Kasumi-1 (cell line): ENCODE data around the gene SLAMF1.

Experiments used
- DNase-seq, 2 experiments: peaks; one replicate each; lab custom pipeline; 2025; lab: John Stamatoyannopoulos, UW

Gene SLAMF1

DNA sequence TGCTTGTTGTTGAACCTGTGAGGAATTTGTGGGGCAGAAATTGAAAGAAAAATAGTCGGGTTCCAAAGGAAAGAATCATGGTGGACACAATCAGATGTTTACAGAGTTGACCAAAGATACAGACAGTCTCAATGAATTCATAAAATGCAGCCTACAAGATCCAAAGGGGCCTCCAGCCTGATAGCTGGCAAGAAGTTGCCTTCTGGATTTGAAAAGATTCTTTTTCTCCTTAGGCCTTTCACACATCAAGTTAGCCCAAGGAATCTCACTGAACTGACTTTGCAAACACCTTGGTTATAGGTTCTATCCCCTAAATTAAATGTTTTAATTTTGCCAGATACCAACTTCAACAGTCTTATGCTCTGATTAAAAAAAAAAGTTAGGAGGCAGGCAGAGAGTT, 21.5 kb downstream of the SLAMF1 start:
- no peak for DNase-seq

DNA sequence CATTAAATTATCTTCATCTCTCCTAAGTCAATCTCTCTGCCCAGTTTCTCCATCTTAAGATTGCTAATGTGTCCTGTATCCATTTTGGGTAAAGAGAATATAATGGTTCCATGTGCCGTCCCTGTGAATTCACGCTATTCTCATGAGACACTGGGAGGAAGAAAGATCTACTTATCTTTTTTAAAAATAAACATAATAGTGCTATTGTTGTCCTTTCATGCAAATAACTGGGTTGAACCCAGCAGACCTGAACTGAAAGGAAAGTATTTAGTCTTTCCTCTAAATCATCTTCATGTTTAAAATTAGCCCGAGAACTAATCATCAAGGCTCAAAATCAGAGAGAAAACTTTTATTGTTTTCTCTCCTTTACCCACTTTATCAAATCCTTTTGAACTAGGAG, 22.4 kb downstream of the SLAMF1 start:
- DNase-seq = no peak

DNA sequence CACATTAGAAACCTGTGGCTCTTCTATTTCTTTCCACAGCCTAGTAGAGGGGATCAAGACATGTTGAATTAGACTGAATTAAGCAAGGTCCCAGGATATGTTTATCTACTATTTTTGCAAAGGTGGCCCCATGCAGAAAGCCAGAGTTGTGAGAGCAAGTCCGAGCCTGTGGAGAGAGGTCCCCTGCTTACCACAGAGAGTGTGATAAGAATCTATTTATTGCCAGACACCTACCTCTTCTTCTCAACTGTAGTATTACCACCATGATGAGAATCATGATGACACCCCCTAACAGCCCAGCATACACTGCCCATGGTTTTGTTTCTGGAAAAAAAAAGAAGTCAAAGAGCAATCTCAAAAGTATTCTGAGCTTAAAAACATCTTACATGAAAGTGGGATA, 23.0 kb downstream of the SLAMF1 start:
- no peak for DNase-seq

DNA sequence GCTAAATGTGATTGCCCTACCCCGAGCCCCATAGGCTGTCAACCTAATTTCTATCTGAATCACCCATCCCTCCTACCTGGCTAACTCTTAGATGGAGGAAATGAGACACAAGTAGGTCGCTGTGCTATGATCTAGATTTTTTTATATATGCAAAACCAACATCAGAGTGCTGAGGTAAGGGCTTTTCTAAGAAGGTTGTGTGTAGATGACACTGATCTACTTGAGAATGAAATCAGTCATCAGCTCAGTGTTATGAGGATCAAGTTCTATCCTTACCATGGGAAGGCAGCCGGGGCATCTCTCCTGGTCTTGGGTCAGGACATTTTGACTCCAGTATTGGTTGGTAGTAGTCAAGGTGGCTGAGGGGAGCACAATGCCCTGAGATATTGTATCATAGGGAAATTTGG, 23.6 kb downstream of the SLAMF1 start:
- DNase-seq = no peak

DNA sequence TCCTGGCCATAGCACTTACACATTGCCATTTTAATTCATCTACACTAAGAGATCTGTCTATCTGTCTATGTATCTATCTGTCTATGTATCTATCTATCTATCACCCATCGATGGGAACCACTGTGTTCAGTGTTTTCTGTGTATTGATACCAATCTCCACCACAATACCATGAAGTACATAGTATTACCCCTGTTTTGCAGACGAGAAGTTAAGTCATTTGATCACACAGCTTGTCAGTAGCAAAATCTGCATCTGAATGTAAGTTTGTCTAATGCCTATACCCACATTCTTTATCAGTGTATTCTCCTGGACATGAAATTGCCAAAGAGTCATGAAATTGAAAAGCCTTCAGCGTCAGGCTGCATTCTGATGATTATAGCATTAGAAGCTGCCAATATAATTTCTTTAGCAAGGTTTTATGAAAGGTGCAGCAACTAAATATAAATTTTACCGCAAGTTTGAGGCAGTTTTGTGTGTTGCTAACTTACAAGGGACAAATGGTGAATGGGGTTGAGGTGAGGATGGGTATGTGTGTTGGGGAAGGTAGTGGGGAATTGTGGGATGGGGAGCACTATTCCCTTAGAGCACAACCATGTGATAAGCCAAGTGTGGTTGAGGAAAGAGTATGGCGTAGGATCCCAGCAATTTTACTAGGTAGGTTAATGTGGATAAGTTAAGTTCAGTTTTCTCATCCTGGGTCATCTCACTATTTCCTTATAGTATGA, 24.2 kb downstream of the SLAMF1 start:
- no peak for DNase-seq

DNA sequence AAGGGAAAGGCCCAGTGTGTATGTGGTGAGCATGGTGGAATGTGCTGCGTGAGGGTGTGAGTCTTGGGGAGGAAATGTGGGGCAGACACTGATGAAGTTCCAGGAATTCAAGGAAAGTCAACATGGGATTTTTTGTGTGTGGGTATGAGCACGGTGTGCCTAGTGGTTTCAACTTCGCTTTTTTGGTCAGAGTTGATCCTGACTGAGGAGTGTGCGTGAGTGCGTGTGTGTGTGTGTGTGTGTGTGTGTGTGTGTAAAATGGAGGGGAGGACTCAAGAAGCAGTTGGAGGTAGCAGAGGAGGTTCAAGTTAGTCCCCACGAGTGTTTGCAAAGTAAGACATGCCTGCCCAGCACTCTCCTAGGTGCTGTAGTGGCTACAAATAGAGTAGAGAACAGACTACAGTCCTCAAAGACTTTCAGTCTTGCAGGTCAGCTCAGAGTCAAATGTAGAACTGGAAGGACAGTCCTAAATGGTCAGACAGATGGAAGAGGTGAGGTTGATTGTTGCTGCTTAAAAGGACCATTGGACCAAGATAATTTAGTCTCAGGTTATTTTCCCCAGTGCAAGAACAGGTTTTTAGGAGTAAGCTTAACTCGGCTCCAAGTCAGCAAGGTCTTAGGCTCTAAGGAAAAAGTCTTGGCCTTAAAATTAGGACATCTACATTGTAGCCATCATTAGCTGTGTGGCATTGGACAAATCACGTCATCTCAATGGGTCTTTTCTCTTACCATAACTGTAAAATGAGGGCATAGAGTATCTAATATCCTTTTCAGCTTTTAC, 25.0 kb downstream of the SLAMF1 start:
- no peak for DNase-seq

DNA sequence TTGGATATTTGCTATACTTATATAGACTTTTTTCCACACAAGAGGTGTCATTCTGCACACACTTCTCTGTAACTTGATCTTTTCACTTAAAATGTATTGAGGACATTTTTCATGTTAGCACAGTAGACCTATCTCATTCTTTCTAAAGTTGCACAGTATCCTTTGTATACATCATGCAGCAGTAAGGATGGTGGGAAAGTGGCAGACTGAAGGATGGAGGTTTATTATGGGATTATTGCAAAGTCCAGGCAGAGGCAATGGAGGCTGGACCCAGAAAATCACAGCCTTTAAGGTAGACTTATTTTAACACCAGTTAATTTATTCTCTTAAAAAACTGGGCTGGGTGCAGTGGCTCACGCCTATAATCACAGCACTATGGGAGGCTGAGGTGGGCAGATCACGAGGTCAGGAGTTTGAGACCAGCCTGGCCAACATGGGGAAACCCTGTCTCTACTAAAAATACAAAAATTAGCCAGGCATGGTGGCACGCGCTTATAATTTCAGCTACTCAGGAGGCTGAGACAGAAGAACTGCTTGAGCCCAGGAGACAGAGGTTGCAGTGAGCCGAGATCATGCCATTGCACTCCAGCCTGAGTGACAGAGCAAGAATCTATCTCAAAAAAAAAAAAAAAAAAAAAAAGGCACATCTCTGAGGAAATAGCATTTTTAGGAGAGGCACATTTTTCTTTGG, 25.8 kb downstream of the SLAMF1 start:
- no peak for DNase-seq

DNA sequence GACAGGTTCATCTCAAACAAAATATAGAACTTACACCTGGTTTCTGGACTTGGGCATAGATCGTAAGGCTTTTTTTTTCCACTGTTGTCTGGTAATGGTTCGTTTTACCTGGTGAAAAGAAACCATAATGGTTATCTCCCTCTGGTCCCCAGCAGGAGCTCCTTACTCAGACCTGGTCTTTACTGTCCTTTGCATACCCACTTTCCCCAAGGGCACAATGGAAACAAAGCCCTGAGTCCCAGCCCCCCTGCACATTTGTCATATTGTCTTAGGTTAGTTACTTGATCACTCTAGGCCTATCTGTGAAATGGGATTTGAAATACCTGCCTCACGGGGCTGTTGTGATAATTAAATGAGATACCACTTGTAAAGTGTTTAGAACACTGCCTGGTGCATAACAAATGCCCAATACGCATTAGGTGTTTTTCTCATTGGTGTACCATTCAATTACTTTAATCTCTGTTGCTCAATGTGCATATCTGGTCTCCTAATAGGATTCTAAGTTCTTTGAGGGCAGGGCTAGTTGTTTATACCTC, 27.0 kb downstream of the SLAMF1 start:
- DNase-seq = no peak

DNA sequence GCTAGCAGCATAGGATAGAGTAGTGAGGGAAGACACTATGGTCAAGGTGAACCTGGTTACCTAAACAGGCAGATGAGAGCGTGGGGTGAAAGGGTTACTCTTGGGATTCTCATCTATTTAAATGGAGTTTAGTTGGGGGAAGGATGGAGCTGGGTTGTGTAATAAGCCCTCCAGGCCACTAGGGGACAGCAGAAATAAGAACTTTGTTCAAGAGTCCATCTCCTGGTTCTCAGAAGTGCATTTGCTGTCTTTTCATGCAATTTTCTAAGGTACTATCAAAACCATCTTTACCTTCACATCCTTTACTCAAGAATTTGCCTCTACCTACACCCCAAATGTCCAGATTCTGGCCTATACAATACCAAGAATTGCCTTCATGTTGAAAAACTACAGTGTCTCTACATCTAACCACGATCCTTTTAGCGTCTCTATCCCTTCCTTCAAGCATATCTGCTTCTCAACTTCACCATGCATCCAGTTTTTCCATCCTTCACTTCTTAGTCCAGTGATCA, 28.0 kb downstream of the SLAMF1 start:
- DNase-seq = peak; percentile 45 to 53

DNA sequence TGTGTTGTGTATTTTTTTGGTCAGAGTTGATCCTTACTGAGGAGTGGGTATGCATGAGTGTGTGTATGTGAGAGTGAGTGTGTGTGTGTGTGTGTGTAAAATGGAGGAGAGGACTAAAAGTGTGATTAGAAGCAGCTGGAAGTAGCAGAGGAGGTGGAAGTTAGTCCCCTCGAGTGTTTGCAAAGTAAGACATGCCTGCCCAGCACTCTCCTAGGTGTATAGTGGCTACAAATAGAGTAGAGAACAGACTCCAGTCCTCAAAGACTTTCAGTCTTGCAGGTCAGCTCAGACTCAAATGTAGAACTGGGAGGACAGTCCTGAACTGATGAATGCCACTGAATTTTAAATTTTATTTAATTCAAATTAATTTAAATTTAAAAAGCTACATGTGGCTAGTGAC, 28.5 kb downstream of the SLAMF1 start:
- no peak for DNase-seq

DNA sequence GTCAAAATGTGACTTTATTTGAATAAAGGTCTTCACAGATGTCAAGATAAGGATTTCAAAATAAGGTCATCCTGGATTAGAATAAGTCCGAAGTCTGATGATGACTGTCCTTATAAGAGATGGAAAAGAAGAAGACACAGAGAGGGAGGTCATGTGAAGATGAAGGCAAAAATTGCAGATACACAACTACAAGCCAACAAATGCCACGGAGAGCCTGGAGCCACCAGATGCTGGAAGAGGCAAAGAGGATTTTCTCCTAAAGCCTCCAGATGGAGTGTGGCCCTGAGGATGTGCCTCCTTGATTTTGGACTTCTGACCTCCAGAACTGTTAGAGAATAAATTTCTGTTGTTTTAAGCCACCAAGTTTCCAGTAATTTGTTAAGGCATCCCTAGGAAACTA, 31.2 kb downstream of the SLAMF1 start:
- DNase-seq = no peak

DNA sequence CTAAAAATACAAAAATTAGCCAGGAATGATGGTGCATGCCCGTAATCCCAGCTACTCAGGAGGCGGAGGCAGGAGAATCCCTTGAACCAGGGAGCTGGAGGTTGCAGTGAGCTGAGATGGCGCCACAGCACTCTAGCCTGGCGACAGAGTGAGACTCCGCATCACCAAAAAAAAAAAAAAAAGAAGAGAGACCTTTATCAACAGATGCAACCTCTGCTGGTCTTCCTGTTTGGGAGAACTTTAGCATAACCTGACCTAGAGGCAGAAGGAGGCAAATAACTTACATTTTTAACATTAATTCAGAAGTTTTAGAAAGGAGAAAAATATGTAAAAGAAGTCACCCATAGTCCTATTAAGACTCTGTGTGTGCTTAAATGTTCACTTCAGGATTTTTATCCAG, 32.4 kb downstream of the SLAMF1 start:
- no peak for DNase-seq

DNA sequence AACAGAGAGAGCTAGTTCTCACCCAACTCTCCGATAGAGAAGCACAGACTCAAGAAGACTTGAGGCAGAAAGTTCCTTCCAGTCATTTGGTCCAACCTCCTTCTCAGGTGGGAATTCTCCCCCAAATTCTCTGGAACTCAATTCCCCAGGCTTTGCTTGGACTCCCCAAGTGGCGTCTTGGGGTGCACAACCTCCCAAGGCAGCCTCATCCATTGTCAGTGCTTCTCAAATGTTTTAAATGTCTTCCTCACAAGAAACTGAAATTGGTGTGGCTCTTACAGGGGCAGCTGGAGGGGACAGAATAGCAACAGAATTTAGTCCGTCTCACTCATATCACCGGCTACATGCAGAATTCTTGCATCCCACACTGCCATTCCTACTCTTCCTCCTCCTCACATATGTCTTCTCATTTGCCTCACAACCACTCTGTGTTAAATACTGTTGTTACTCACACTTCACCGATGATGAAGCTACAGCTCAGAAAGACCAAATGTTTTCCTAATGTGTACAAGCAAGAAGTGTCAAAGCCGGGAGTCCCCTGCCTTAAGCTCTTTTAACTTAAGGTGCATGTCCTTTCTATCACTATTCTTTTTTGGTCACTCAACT, 34.1 kb downstream of the SLAMF1 start:
- DNase-seq = no peak

DNA sequence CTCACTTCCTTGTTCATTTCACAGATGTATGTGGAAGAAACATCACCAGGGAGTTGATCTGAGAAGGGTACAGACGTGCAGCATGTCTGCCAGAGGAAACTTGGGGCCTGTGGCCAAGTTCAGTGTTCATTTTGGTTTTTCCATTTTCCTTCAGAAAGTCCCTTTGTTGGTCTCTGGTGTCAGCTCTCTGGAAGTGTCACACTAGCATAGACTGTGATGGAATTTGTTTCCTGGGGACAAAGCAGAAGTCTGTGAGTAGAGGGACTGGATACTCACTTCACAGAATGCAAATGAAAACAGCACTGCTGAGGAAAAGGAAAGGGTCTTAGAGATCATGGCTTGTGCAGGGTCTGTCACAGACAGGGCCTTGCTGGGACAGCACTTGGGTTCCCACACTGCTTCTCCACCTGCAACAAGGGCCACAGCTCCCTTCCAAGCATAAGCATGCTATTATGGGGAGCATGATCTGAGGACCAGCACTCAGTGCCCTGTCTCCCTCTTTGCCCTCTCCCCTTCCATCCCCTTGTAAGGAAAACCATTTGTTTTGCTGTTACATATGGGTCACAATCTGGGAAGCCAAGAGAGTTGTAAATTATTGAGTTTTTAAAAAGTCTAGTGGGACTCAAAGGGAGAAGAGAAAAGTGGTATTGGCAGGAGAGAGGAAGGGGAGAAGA, 36.1 kb downstream of the SLAMF1 start:
- DNase-seq = no peak

DNA sequence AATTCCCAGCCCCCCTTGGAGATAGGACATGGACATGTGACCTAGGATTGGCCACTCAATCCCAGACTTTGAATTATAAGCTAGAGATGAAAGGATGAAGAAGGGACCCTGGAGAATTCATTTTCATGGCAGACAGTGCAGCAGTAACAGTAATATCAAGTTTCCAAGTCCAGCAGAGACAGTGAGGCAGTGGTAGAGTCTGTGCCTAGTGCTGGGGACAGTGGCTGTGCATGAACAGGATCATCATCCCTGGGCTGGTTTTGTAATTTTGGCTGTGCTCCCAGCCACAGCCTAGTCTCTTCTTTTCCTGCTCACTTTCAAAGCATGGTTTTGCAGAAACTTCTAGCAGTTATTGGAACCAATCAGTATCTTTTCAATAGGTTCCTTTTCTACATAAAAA, 37.9 kb downstream of the SLAMF1 start:
- DNase-seq = no peak

DNA sequence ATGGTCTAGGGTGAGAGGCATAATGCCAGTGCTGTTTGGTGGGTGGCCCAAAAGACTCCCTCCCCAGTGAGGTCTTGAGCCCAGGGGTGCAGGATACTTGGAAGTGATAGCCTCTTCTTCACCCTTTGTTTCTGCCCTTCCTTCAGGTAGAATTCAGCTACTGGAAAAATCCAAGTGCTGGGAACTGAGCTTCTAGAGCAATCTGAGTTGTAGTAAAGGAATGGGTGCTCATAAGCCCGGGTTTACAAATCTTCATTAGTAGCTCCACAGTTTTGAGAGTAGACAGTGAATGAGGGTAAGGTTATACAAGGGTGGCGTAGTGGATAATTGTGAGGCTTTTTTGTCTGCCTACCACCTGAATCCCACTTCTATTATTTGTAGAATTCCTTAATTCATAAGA, 38.3 kb downstream of the SLAMF1 start:
- no peak for DNase-seq

DNA sequence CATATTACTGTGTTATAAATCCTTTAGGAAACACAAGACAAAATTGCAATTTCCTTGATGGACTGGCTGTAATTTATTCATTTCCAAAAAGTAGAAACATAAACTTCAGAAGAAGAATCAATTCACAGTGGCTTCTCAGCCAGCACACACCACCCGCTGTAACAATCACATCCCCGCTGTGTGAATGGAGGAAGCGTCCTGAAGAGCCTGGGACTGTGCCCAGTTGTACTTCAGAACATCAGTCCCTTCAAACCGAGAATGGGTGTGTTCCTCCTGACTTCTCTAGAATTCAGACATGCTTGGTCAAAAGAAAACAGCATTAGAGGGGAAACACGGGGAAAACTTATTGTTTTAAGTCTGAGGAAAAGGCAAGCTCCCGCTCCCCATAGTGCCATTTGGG, 38.8 kb downstream of the SLAMF1 start:
- DNase-seq = no peak

DNA sequence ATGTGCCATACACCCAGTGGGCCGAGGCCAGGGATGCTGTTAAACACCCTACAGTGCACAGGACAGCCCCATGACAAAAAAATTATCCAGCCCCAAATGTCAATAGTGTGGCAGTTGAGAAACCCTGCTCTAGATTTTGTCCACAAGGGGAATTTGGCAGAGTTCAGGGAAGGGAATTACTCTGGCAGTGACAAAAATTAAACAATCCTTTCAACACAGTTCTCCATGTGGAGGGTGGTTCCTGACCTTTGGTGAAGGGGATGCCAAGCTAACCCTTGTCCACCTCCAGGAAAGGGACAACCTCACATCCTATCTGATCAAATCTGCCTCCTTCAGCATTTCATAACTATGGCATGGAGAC, 39.2 kb downstream of the SLAMF1 start:
- DNase-seq = no peak

DNA sequence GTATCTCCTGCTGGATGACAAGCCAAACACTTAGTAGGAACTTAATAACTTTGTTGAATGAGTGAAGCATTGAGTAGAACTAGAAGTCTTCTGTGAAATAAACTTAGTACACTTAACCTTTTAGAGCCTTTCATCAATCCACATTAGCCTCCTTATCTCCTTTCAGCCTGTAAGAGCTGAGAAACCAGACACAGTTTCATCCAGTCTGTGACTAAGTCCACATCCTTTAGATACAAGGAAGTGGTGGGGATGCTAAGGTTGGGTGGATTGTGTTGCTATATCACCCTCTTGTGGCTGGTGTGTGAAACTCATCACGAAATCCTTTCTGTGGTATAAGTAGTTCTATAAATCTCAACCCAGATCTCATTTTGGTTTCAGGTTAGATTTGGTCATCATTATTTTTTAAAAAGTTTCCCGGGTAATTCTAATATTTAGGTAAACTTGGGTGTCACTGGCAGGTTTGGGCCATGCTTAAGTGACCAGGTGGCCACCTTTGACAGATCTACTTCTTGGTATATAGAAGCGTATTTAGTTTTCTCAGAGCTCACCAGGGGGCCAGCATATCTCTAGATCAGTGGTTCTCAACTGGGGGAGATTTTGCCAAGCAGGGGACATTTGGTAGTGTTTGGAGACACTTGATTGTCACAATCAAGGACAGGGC, 39.7 kb downstream of the SLAMF1 start:
- peak; percentile 86 to 88 for DNase-seq

DNA sequence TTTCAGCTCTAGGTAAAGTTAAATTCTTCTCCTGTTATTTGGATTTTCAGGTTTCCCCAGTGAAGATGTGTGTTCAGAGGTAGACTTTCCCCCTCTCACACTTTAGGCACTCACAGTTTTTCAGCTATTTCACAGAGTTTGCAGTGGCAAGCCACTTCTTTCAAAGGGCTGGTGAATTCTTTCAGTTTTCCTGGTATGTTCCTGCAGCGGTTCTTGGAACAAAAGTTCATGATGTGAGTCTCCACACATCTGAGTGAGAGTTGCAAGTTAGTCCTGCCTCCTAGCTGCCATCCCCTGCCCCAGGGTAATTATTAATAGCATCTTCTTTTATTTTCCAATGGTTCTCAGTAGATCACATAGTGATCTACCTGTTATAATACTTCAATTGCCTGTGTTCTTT, 40.2 kb downstream of the SLAMF1 start:
- DNase-seq = no peak

DNA sequence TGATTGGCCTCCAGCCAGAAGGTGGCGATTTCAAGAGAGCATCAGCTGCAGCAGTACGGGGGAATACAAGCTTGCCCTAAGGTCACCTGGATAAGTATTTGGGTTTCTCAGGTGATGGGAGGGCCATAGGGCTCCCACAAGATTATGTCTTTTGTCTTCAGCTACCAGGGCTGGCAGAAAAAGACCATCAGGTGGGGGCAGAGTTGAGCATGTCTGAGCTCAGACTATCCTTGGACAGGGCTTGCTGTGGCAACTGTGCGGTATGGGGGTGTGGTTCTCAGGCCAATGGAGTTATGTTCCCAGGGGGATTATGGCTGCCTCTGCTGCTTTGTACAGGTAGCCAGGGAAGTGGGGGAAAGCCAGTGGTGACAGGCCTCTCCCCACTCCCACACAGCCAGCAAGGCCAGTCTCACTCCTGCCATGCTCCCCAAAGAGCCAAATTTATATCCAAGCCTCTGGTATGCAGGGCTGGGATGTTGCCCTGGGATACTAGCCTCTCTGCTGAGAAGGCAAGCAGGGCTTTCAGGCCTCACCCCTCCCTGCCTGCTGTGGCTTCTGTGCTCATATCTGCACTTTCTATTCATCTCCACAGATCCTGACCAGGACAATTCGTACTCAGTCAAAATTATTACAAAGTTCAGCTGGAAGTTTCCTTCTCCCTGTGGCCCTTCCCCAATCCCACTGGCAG, 40.9 kb downstream of the SLAMF1 start:
- no peak for DNase-seq
